Esophagus squamous epithelium (tissue), 5 donors: Measurements from ENCODE around the gene DCUN1D2. TPM values are rescaled to one million over a fixed set of nuclear protein-coding genes. Genes with fewer than 3 reads are reported as not detected.

Experiments
- DNase-seq: peaks from one replicate; lab custom pipeline; 2025; lab: John Stamatoyannopoulos, UW
- H3K27ac ChIP-seq, 4 donors: fragments of 200-600 bp; sonication (generic); one replicate each; pipeline ENCODE4 v1.5.1; 2016 to 2019; ENCODE audit warnings: mild to moderate bottlenecking in 1 of 4
- H3K27me3 ChIP-seq, 4 donors: fragments of 200-600 bp; sonication (generic); 1 replicate in 3 of 4; 2 replicates in 1 of 4; pipeline versions ENCODE4 v1.5.1 to v1.6.0; 2017 to 2021; ENCODE audit warnings: antibody characterized with exemption in 1 of 4
- H3K36me3 ChIP-seq, 3 donors: fragments of 200-600 bp; sonication (generic); one replicate each; pipeline ENCODE4 v1.5.1; 2016 to 2019
- H3K4me1 ChIP-seq, 3 donors: fragments of 200-600 bp; sonication (generic); one replicate each; pipeline ENCODE4 v1.5.1; 2017 to 2019
- H3K4me3 ChIP-seq, 4 donors: fragments of 200-600 bp; sonication (generic); 1 replicate in 3 of 4; 2 replicates in 1 of 4; pipeline ENCODE4 v1.5.1; 2016 to 2019; ENCODE audit warnings: mild to moderate bottlenecking in 2 of 4, moderate library complexity in 1 of 4
- H3K9me3 ChIP-seq, 3 donors: fragments of 200-600 bp; sonication (generic); one replicate each; pipeline ENCODE4 v1.5.1; 2016 to 2019
- CTCF ChIP-seq, 6 experiments: fragments of 450-650 bp in 4 of 6; fragments of 200-600 bp in 2 of 6; sonication (generic) in 2 of 6; IDR thresholded peaks; one replicate each; pipeline ENCODE4 v1.5.1; 2016 to 2019; ENCODE audit warnings: antibody characterized with exemption in 6 of 6, mild to moderate bottlenecking in 4 of 6, moderate library complexity in 4 of 6
- POLR2A ChIP-seq, 4 donors: fragments of 450-650 bp; IDR thresholded peaks; one replicate each; pipeline ENCODE4 v1.6.1; 2017; ENCODE audit warnings: antibody characterized with exemption in 4 of 4, mild to moderate bottlenecking in 4 of 4, moderate library complexity in 3 of 4
- WGBS, 2 donors: methylation state at CpG; one replicate each; pipeline ENCODE4 v1.1.5; 2018; 5-methylcytosine and 5-hydroxymethylcytosine counted together
- intact Hi-C: fragments of 100-400 bp; cut with DNase I; formaldehyde crosslinking; loops from one replicate; pipeline ENCODE4 v1.15.0; 2022
- total RNA-seq, 4 donors: library from RNA; depleted of rRNA; stranded (reverse); fragments of >200 nt; gene quantifications; one replicate each; pipeline ENCODE4 v1.1.0, GENCODE V29; 2016
- donor health status: DM: yes; HTN: yes; CAD: no.

DCUN1D2 gene
- total RNA-seq, 4 donors from 2014 or later: 4.7 to 14.1 (median 7.7) TPM

- no peak overlapping the region for H3K27ac ChIP-seq
- H3K36me3 ChIP-seq: no peaks in the 10 kb centered on the region
- 86 to 92% methylated on average over 17 to 18 of the region's 18 CpGs for WGBS, 2 donors
- no peak overlapping the region for H3K4me3 ChIP-seq
- H3K9me3 ChIP-seq: no peaks in the 10 kb centered on the region
- H3K27me3 ChIP-seq: peaks cover 0 to 14% (median 0%) of the 10 kb centered on the region in 4 donors
- no peak for DNase-seq
- TF ChIP-seq CTCF (IDR thresholded peaks at IDR 0.05): no peak
- no peak for TF ChIP-seq POLR2A (IDR thresholded peaks at IDR 0.05)
- intact Hi-C loops: no loop called here
- H3K4me1 ChIP-seq: peaks cover 0 to 16% (median 4%) of the 10 kb centered on the region in 3 donors
Measured at GRCh38 chr13:113419531-113420193, 70.8 kb downstream of the DCUN1D2 start.

- H3K27me3 ChIP-seq: peaks cover 0 to 14% (median 0%) of the 10 kb centered on the region in 4 donors
- WGBS, 2 donors: 92 to 100% methylated on average over 1 of the region's 1 CpG
- no peaks in the 10 kb centered on the region for H3K36me3 ChIP-seq
- H3K4me3 ChIP-seq: no peak overlapping the region
- intact Hi-C loops: no loop called here
- no peak for DNase-seq
- TF ChIP-seq CTCF (IDR thresholded peaks at IDR 0.05): no peak
- no peak for TF ChIP-seq POLR2A (IDR thresholded peaks at IDR 0.05)
- peaks cover 0 to 22% (median 4%) of the 10 kb centered on the region in 3 donors for H3K4me1 ChIP-seq
- H3K9me3 ChIP-seq: no peaks in the 10 kb centered on the region
- H3K27ac ChIP-seq: no peak overlapping the region
Measured at GRCh38 chr13:113418722-113419049, 71.8 kb downstream of the DCUN1D2 start.

- no peak for DNase-seq
- no peaks in the 10 kb centered on the region for H3K9me3 ChIP-seq
- intact Hi-C loops: no loop called here
- no peaks in the 10 kb centered on the region for H3K36me3 ChIP-seq
- H3K4me3 ChIP-seq: no peak overlapping the region
- peaks cover 0 to 14% (median 0%) of the 10 kb centered on the region in 4 donors for H3K27me3 ChIP-seq
- WGBS, 2 donors: 63 to 69% methylated on average over 8 to 11 of the region's 16 CpGs
- no peak overlapping the region for H3K27ac ChIP-seq
- TF ChIP-seq POLR2A (IDR thresholded peaks at IDR 0.05) (no peak), CTCF (IDR thresholded peaks at IDR 0.05) (no peak)
- peaks cover 0 to 22% (median 4%) of the 10 kb centered on the region in 3 donors for H3K4me1 ChIP-seq
Measured at GRCh38 chr13:113417836-113418721, 72.4 kb downstream of the DCUN1D2 start.

- Histone ChIP-seq H3K4me1 (peaks cover 0 to 14% (median 4%) of the 10 kb centered on the region in 3 donors), H3K9me3 (no peaks in the 10 kb centered on the region), H3K27ac (no peak overlapping the region), H3K27me3 (peaks cover 0 to 14% (median 0%) of the 10 kb centered on the region in 4 donors), H3K4me3 (no peak overlapping the region), H3K36me3 (no peaks in the 10 kb centered on the region)
- TF ChIP-seq POLR2A (IDR thresholded peaks at IDR 0.05) (no peak), CTCF (IDR thresholded peaks at IDR 0.05) (no peak)
- intact Hi-C loops: no loop called here
- DNase-seq: no peak
- 45 to 69% methylated on average over 18 to 20 of the region's 28 CpGs for WGBS, 2 donors
Measured at GRCh38 chr13:113417008-113417751, 73.3 kb downstream of the DCUN1D2 start.
